Melanocyte of skin (primary cell): ENCODE results near the gene LAMTOR2. TPM values are rescaled to one million over a fixed set of nuclear protein-coding genes. Genes with fewer than 3 reads are reported as not detected.

ENCODE experiments used
- total RNA-seq, 2 donors: library from RNA; depleted of rRNA; stranded (reverse); fragments of >200 nt; gene quantifications; 2 replicates each; pipeline ENCODE4 v1.2.3, GENCODE V29; 2012

The LAMTOR2 gene
- total RNA-seq: 10 to 100 TPM; 35.1 to 42.0 TPM

DNA sequence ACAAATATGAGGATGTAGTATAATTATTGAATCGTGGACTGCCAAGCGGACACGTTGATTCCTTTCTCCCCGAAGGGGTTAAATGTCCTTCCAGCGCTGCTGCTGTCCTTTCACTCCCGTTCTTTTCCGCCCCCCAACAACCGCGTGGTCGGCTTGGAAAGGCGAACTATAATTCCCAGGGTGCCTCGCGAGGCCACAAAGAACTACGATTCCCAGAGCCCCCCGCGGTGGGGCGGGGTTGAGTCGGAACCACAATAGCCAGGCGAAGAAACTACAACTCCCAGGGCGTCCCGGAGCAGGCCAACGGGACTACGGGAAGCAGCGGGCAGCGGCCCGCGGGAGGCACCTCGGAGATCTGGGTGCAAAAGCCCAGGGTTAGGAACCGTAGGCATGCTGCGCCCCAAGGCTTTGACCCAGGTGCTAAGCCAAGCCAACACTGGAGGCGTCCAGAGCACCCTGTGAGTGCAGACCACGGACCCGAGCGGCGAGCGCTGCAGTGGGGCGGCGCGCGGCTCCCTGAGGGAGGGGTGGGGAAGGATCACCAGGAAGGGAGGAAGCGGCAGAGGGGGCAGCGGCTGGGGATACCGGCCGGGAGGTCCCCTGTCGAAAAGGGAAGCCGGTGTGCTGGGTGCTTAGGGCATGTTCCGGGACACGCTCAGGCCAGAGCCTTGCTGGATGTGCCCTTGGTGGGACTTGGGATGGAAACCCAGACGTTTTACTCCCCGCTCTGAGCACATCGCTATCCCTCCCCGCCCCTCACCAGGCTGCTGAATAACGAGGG is at the start of gene LAMTOR2:
Gene LAMTOR2, plus strand, starts transcription at position 283 of the 781 bp plus-strand sequence. Its CDS starts 108 bp downstream, at position 391.

DNA sequence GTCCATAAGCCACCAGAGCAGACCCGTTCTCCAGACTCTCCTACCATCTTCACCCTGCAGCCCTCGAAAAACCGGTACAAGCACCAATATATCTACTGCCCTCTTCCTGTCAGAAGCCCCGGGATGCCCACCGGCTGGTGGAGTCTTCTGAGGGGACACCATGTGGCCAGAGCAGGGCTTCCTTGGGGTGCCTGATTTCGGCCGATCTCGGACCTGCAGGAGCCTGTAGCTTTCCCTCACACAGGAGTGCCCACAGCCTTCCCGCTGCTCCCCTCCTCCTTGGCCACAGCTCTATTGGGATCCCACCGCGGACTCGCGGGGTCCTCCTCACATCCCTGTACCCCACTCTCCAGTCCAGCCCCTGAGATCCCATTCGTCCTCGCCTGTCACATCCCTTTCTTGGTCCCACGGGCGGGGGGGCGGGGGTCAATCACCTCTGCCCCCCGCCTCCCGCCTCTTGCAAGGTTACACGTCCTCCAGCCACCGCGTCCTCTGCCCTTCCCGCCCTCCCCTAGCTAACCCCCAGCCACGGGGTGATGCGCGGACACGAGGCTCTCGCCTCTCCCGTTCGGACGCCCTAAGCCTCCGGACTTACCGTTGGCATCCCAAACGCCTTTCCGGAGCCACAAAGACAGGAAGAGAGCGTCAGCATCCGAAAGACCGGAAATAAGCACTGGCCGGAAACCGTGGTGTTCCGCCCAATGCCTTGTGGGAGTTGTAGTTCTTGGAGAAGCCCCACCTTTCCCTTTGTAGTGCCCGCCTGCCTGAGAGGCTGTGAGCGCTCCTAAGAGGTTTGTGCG is 34.1 kb upstream of the LAMTOR2 start, which contains the start of gene SSR2:
Gene SSR2, minus strand, starts transcription at position 659 of the 800 bp plus-strand sequence. CDS start 784 bp downstream, outside the sequence.

DNA sequence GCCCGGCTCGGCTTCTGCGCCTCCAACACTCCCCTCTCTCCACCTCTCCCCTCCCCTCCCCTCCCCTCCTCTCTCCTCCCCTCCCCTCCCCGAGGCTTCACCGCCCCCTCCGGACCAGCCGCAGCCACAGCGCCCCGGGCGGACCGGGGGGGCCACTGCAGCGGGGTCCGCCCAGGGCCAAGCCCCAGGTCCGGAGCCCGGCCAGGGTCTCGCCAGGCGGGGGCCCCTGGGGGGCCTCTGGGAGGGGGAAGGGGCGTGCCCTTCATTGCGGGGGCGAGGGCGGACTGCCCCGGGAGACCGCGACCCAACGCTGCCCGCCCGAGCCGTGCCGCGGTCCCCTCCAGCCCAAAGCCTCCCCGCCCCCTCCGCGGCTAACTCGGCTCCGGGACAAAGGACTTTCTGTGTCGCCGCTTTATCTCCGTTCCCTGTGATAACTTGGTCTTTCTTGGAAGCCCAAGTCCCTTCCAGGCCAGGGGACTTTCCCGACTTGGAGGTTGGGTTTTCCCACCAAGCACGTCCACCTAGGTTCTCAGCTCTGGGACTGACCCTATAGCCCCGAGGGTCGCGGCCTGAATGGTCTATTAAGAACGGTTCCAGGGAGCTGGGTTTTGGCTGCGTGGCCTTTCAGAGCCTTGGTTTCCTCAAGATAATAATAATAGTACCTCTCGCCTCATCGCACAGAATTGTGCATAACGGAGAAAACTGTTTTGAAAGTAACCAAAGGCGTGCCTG is 648 bp upstream of the LAMTOR2 start, which contains the start of gene UBQLN4:
Gene UBQLN4, minus strand, starts transcription at position 31 of the 732 bp plus-strand sequence. CDS start 97 bp downstream, outside the sequence.

DNA sequence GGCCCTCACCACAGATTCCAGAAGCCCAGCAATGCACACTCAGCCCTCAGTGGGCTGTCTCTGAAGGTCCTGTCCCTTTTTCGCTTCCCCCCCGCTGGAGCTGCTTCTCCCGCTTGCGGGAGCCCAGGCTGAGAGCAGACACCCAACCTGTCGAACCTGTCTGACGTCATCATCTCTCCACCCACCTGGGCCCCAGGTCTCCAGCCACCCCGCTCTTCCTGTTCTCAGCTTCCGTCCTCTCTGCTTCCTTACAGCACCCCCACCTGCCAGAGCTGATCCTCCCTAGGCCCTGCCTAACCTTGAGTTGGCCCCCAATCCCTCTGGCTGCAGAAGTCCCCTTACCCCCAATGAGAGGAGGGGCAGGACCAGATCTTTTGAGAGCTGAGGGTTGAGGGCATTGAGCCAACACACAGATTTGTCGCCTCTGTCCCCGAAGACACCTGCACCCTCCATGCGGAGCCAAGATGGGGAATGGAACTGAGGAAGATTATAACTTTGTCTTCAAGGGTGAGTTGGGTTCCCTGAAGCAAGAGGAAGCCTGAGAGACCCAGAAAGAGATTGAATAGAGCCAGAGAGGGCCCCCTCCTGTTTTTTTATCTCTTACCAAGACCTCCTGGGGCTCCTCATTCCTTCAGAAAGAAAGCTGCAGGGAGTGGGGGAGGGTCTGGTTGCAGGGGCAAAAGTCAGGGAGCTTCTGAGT is 6.5 kb downstream of the LAMTOR2 start, which contains the start of gene RAB25:
Gene RAB25, plus strand, starts transcription at position 224 of the 700 bp plus-strand sequence. Its CDS starts 241 bp downstream, at position 465.

DNA sequence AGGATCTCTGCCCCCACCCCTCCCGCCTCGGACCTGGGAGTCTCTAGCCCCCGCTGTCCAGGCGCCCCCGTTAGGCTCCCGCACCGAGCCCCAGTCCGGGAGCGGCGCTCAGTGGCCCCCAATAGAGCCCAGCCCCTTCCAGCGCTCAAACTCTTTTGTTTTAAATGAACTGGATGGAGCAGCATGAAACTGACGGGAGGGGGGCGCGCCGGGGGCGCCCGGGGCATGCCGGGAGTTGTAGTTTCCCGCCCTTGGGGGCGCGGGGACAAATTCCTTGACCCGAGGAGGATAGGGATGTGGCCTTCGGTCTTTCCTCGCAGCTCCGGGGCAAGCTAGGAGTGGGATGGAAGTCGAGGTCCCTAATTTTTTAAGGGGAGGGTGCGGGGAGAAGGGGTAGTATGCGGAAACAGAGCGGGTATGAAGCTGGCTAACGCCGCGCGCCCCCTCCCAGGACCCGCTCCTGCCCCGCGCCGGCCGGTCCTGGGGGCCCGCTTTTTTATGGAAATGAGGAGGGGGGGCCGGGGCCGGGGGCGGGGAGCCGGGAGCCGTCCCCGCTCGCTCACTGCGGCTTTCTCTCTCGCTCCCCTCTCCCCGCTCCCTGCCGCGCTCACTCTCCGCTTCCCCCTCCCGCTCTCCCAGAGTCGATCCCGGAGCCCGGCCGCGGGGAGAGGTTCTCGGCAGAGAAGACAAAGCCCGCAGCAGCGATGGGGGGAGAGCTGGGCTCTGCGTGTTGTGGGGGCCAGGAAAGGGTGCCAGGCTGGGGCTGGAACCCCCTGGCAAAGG is 27.9 kb downstream of the LAMTOR2 start, which contains the start of gene MEX3A:
Gene MEX3A, minus strand, starts transcription at position 157 of the 783 bp plus-strand sequence. CDS start 467 bp downstream, outside the sequence.

Other genes starting within 250 kb of the LAMTOR2 start
- gene GON4L, start 197.6 kb upstream of the LAMTOR2 start, total RNA-seq: 10 to 100 TPM; 30.6 to 31.6 TPM
- 10 to 100 TPM; 19.0 to 21.0 TPM for gene SYT11, start 195.2 kb upstream of the LAMTOR2 start, total RNA-seq
- 10 to 100 TPM; 48.0 to 50.6 TPM for gene RIT1, start 143.4 kb upstream of the LAMTOR2 start, total RNA-seq
- gene KHDC4, start 120.4 kb upstream of the LAMTOR2 start, total RNA-seq: 10 to 100 TPM; 30.6 to 35.6 TPM
- not detected for gene RXFP4, start 113.1 kb upstream of the LAMTOR2 start, total RNA-seq
- gene ARHGEF2, start 76.2 kb upstream of the LAMTOR2 start, total RNA-seq: 100 to 1,000 TPM in 1 of 2 donors, 10 to 100 TPM in 1; 59.5 to 134 TPM
- 100 to 1,000 TPM; 220 to 324 TPM for gene SSR2, start 33.8 kb upstream of the LAMTOR2 start, total RNA-seq
- gene UBQLN4, start 984 bp upstream of the LAMTOR2 start, total RNA-seq: 10 to 100 TPM; 16.0 to 21.0 TPM
- not detected for gene RAB25, start 6.4 kb downstream of the LAMTOR2 start, total RNA-seq
- 1 to 10 TPM; 1.0 to 4.0 TPM for gene MEX3A, start 27.7 kb downstream of the LAMTOR2 start, total RNA-seq
- 1,000 to 10,000 TPM in 1 of 2 donors, 100 to 1,000 TPM in 1; 784 to 1,173 TPM for gene LMNA, start 59.9 kb downstream of the LAMTOR2 start, total RNA-seq
- gene SEMA4A, start 98.8 kb downstream of the LAMTOR2 start, total RNA-seq: under 1 TPM; 0.67 to 0.69 TPM
- 10 to 100 TPM; 25.5 to 28.0 TPM for gene SLC25A44, start 139.3 kb downstream of the LAMTOR2 start, total RNA-seq
- 10 to 100 TPM; 35.8 to 57.9 TPM for gene PMF1, start 158.2 kb downstream of the LAMTOR2 start, total RNA-seq
- under 1 TPM in 1 of 2 donors, not detected in 1; 0.33 TPM for gene BGLAP, start 187.4 kb downstream of the LAMTOR2 start, total RNA-seq
- gene PAQR6, start 193.3 kb downstream of the LAMTOR2 start, total RNA-seq: 1 to 10 TPM in 1 of 2 donors, under 1 TPM in 1; 0.67 to 1.4 TPM
- 10 to 100 TPM; 54.4 to 63.6 TPM for gene SMG5, start 228.0 kb downstream of the LAMTOR2 start, total RNA-seq
- gene TMEM79, start 229.5 kb downstream of the LAMTOR2 start, total RNA-seq: 1 to 10 TPM; 1.3 to 1.4 TPM
- gene GLMP, start 240.9 kb downstream of the LAMTOR2 start, total RNA-seq: 100 to 1,000 TPM; 236 to 244 TPM
- not detected for gene VHLL, start 244.5 kb downstream of the LAMTOR2 start, total RNA-seq